Neuronal stem cell (in vitro differentiated cells): ENCODE measurements around the gene EML4.
"Not testable (repeated sequence)": the region's sequence is repeated elsewhere in the genome, so short reads cannot be mapped to it uniquely, and the experiment has no call there.

ENCODE experiments used
- DNase-seq: peaks from one replicate; pipeline ENCODE4 v3.0.0-alpha.2; 2013; ENCODE audit warnings: low spot score
- H2AFZ ChIP-seq: one replicate; pipeline ENCODE4 v1.6.1; 2013; ENCODE audit warnings: mild to moderate bottlenecking, low read length, inconsistent platforms
- H2AK5ac ChIP-seq: 2 replicates; pipeline ENCODE4 v1.6.1; 2013; ENCODE audit warnings: low read depth, mild to moderate bottlenecking, inconsistent platforms, low read length, moderate library complexity, mixed read lengths
- H2BK120ac ChIP-seq: 2 replicates; pipeline ENCODE4 v1.6.1; 2013; ENCODE audit warnings: low read depth, mild to moderate bottlenecking, inconsistent platforms, low read length, moderate library complexity, mixed read lengths
- H2BK12ac ChIP-seq: one replicate; pipeline ENCODE4 v1.6.1; 2013; ENCODE audit warnings: low read length, inconsistent platforms
- H2BK15ac ChIP-seq: 2 replicates; pipeline ENCODE4 v1.6.1; 2013; ENCODE audit warnings: mild to moderate bottlenecking, low read length, inconsistent platforms, mixed read lengths
- H2BK5ac ChIP-seq: one replicate; pipeline ENCODE4 v1.6.1; 2013; ENCODE audit warnings: inconsistent platforms, mild to moderate bottlenecking, low read length, moderate library complexity
- H3K14ac ChIP-seq: one replicate; pipeline ENCODE4 v1.6.1; 2013; ENCODE audit warnings: low read length, inconsistent platforms
- H3K18ac ChIP-seq: 2 replicates; pipeline ENCODE4 v1.6.1; 2013; ENCODE audit warnings: low read length, inconsistent platforms
- H3K23ac ChIP-seq: 2 replicates; pipeline ENCODE4 v1.6.1; 2013; ENCODE audit warnings: low read depth, mild to moderate bottlenecking, mixed read lengths, low read length, inconsistent platforms; ENCODE audit not compliant: poor library complexity
- H3K27ac ChIP-seq: replicated peaks from 3 replicates; pipeline ENCODE4 v1.5.1; 2013; ENCODE audit warnings: low read length, inconsistent platforms
- H3K27me3 ChIP-seq, 3 experiments: 2 replicates each; pipeline ENCODE4 v1.6.1; 2013; ENCODE audit warnings: low read length in 3 of 3, mild to moderate bottlenecking in 2 of 3, inconsistent platforms in 1 of 3, low read depth in 1 of 3, mixed read lengths in 1 of 3, moderate library complexity in 1 of 3; ENCODE audit not compliant: control insufficient read depth in 3 of 3, insufficient read depth in 3 of 3
- H3K36me3 ChIP-seq, 2 donors: replicated peaks in 1 of 2; 2 replicates each; pipeline ENCODE4 v1.6.1; 2013; ENCODE audit warnings: low read length in 2 of 2; ENCODE audit not compliant: control insufficient read depth in 2 of 2, insufficient read depth in 2 of 2
- H3K4ac ChIP-seq: 2 replicates; pipeline ENCODE4 v1.6.1; 2013; ENCODE audit warnings: inconsistent platforms, mild to moderate bottlenecking, low read length, moderate library complexity
- H3K4me1 ChIP-seq, 2 donors: 1 replicate in 1 of 2; 2 replicates in 1 of 2; pipeline ENCODE4 v1.6.1; 2013; ENCODE audit warnings: low read length in 2 of 2, low read depth in 1 of 2; ENCODE audit not compliant: control insufficient read depth in 2 of 2, insufficient read depth in 1 of 2
- H3K4me2 ChIP-seq: one replicate; pipeline ENCODE4 v1.6.1; 2013; ENCODE audit warnings: mild to moderate bottlenecking, low read length, inconsistent platforms; ENCODE audit not compliant: insufficient read depth, poor library complexity, severe bottlenecking
- H3K4me3 ChIP-seq, 2 donors: 2 replicates each; pipeline ENCODE4 v1.5.1; 2013; ENCODE audit warnings: low read length in 2 of 2, mild to moderate bottlenecking in 2 of 2, inconsistent platforms in 1 of 2, moderate library complexity in 1 of 2
- H3K79me1 ChIP-seq: one replicate; pipeline ENCODE4 v1.6.1; 2013; ENCODE audit warnings: low read depth, mild to moderate bottlenecking, inconsistent platforms, low read length, moderate library complexity
- H3K9ac ChIP-seq: one replicate; pipeline ENCODE4 v1.6.1; 2013; ENCODE audit warnings: mild to moderate bottlenecking, low read depth, low read length, inconsistent platforms; ENCODE audit not compliant: poor library complexity
- H3K9me3 ChIP-seq, 2 donors: replicated peaks in 1 of 2; 2 replicates each; pipeline versions ENCODE3 to v1.6.1; 2013; ENCODE audit warnings: low read length in 2 of 2, mild to moderate bottlenecking in 2 of 2, inconsistent platforms in 1 of 2, low read depth in 1 of 2, mixed read lengths in 1 of 2, moderate library complexity in 1 of 2; ENCODE audit not compliant: control insufficient read depth in 2 of 2, insufficient read depth in 1 of 2
- H4K8ac ChIP-seq: one replicate; pipeline ENCODE4 v1.6.1; 2013; ENCODE audit warnings: low read depth, mild to moderate bottlenecking, inconsistent platforms, low read length, moderate library complexity
- H4K91ac ChIP-seq: one replicate; pipeline ENCODE4 v1.6.1; 2013; ENCODE audit warnings: low read length, low read depth, mild to moderate bottlenecking, inconsistent platforms; ENCODE audit not compliant: poor library complexity
- WGBS, 2 donors: extraction: QIAGEN DNeasy Blood & Tissue Kit; methylation state at CpG; one replicate each; pipeline ENCODE4 v1.1.7; 2013; ENCODE audit warnings: missing lambda C conversion rate in 2 of 2, mixed read lengths in 1 of 2; ENCODE audit not compliant: insufficient read length in 2 of 2, insufficient replicate concordance in 1 of 2; ENCODE audit errors: extremely low coverage in 2 of 2; 5-methylcytosine and 5-hydroxymethylcytosine counted together

EML4 gene

DNA sequence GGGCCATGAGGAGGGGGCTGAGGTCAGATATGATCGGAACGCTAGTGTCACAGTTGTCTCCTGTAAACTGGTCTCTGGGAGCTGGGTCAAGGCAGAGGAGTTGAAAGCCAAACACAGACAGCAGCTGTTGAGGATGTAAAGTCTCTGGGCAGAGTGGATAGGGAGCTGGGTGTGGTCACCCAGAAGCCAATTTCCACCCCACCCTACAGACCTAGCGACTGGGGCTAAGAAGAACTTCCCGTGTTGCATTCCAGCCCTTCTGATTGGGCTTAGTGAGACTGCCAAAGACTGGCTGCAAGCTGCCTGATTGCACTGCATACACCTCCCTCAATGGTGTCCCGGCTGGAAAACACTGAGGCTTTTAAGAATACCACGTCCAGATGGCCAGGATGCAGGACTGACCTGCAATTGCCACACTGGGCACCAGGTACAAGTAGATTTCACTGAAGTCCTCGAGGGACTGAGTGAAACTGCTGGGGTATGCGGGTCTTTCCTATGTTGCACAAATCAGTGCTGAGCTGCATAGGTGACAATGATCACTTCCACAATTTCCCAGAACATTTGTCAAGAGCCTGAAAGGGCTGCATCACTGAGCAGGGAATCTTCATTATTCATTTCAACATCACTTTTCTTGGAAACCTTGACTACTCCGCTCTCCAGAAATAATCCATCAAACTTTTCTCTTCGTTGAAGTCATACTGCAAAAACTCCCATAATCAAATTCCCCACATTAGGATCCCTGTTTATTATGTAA lies 43.1 kb upstream of the EML4 start:
- Histone ChIP-seq H3K23ac (no peak overlapping the region), H2BK120ac (no peak overlapping the region), H3K9ac (no peak overlapping the region), H4K91ac (no peak overlapping the region), H3K27ac (no peak overlapping the region), H3K4me3 (no peak overlapping the region), H3K4me2 (no peak overlapping the region), H2BK12ac (no peak overlapping the region), H3K36me3 (no peaks in the 10 kb centered on the region), H2AFZ (peak overlapping the region; percentile 13), H2AK5ac (no peak overlapping the region), H2BK5ac (no peak overlapping the region), H4K8ac (no peak overlapping the region), H3K4me1 (peaks cover 6 to 7% of the 10 kb centered on the region in 2 donors), H3K4ac (no peak overlapping the region), H2BK15ac (no peak overlapping the region), H3K18ac (no peak overlapping the region), H3K79me1 (no peaks in the 10 kb centered on the region), H3K9me3 (no peaks in the 10 kb centered on the region), H3K27me3 (no peaks in the 10 kb centered on the region), H3K14ac (no peak overlapping the region)
- no CpG with 5 or more reads among the region's 10 CpGs for WGBS, 2 donors
- DNase-seq, result no peak

GRCh38 chr2:42126873-42127272 lies 42.3 kb upstream of the EML4 start:
- not testable (repeated sequence) for H2BK5ac ChIP-seq, H3K14ac ChIP-seq, H3K4me2 ChIP-seq, H2BK12ac ChIP-seq, H3K4me3 ChIP-seq, H2BK120ac ChIP-seq, H4K8ac ChIP-seq, H3K36me3 ChIP-seq, H3K4ac ChIP-seq, H3K4me1 ChIP-seq, H4K91ac ChIP-seq, DNase-seq, H2AFZ ChIP-seq, H3K9ac ChIP-seq, H3K79me1 ChIP-seq, H3K18ac ChIP-seq, H3K27ac ChIP-seq, H3K23ac ChIP-seq, H3K9me3 ChIP-seq, H3K27me3 ChIP-seq, H2BK15ac ChIP-seq, H2AK5ac ChIP-seq
- no CpG with 5 or more reads among the region's 10 CpGs for WGBS, 2 donors

DNA sequence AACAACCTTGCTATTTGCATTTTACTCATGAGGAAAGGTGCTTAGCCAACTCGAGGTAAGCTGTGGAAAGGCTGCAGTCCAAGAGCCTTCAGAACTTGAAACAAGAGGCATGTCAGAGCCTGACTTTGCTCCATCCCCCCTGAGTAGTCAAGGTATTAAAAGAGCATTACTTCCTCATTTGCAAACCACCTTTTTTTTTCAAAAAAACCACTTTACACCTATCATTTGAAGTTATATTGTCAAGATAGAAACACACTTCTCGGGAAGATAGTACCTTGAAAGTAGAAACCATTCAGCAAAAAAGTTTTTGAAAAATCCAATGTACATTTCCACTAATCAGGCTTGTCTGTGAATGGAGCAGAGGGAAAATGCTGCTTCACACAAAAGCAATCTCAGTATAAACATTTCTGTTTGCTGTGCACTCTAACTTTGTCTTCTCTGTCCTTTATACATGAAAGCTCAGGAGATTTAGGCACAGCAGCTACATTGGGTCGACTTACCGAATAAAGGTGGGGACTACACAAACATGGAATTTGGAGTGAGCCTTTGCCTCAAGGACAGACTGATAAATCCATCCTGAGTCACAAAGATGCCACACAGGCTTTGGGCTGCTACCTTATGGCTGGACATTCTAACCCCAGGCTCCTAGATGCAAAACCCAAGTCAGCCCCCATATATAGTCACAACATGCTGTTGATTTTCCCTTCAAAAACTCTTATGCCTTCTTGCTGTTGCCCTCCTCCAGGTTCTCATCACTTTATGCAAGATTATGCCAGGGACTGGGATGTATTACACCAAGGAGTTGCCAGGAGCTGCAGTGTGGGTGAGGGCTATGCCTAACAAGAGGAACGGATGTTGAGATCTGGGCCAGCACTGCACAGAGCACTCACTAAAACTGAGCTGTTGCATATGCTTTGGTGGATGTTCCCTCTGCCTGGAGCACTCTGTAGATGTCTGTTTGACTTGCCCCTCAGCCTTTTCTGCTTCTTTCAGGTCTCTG lies 41.4 kb upstream of the EML4 start:
- Histone ChIP-seq H3K79me1 (no peaks in the 10 kb centered on the region), H3K9me3 (no peaks in the 10 kb centered on the region), H3K36me3 (no peaks in the 10 kb centered on the region), H3K23ac (no peak overlapping the region), H2BK120ac (no peak overlapping the region), H3K27me3 (no peaks in the 10 kb centered on the region), H3K18ac (no peak overlapping the region), H3K27ac (no peak overlapping the region), H2AK5ac (no peak overlapping the region), H3K4me3 (no peak overlapping the region), H3K4me1 (peaks cover 9 to 11% of the 10 kb centered on the region in 2 donors), H3K9ac (no peak overlapping the region), H4K91ac (no peak overlapping the region), H3K4me2 (no peak overlapping the region), H2BK15ac (no peak overlapping the region), H3K14ac (no peak overlapping the region), H2BK5ac (no peak overlapping the region), H2BK12ac (no peak overlapping the region), H4K8ac (no peak overlapping the region), H2AFZ (no peak overlapping the region), H3K4ac (no peak overlapping the region)
- no CpG with 5 or more reads among the region's 5 CpGs for WGBS, 2 donors
- DNase-seq, result no peak
